HG03095 (cell line): ENCODE results near the gene GPR12.

ENCODE experiments used
- ATAC-seq: cut with Tn5 transposase; IDR thresholded peaks from one replicate; pipeline ENCODE4 v1.9.1; 2021; ENCODE audit warnings: moderate library complexity; ENCODE audit not compliant: unreplicated experiment

The GPR12 gene

GRCh38 chr13:26759907-26760831, at the start of gene GPR12:
Gene GPR12 (minus strand): TSS chr13:26760786. CDS start chr13:26759827, 959 bp downstream.
- no peak for ATAC-seq

- ATAC-seq: no peak
Observed at GRCh38 chr13:26810095-26810494, 49.5 kb upstream of the GPR12 start.

GRCh38 chr13:26806891-26807290, 46.3 kb upstream of the GPR12 start:
- ATAC-seq: no peak

GRCh38 chr13:26787961-26788360, 27.4 kb upstream of the GPR12 start:
- no peak for ATAC-seq

GRCh38 chr13:26786651-26787295, 26.2 kb upstream of the GPR12 start:
- no peak for ATAC-seq

GRCh38 chr13:26785838-26786630, 25.4 kb upstream of the GPR12 start:
- ATAC-seq: no peak

- no peak for ATAC-seq
Observed at GRCh38 chr13:26784704-26785639, 24.4 kb upstream of the GPR12 start.

- no peak for ATAC-seq
Observed at GRCh38 chr13:26780411-26780810, 19.8 kb upstream of the GPR12 start.

GRCh38 chr13:26779321-26779720, 18.7 kb upstream of the GPR12 start:
- no peak for ATAC-seq

GRCh38 chr13:26772531-26772930, 11.9 kb upstream of the GPR12 start:
- ATAC-seq: no peak

GRCh38 chr13:26771796-26772195, 11.2 kb upstream of the GPR12 start:
- ATAC-seq: no peak

- no peak for ATAC-seq
Observed at GRCh38 chr13:26762745-26763345, 2.3 kb upstream of the GPR12 start.

GRCh38 chr13:26760832-26761582, 421 bp upstream of the GPR12 start:
- ATAC-seq: no peak

- no peak for ATAC-seq
Observed at GRCh38 chr13:26759249-26759906, 1.2 kb downstream of the GPR12 start.

- ATAC-seq: no peak
Observed at GRCh38 chr13:26758496-26759157, 2.0 kb downstream of the GPR12 start.

GRCh38 chr13:26756961-26757360, 3.6 kb downstream of the GPR12 start:
- ATAC-seq: no peak

- ATAC-seq: no peak
Observed at GRCh38 chr13:26752671-26753070, 7.9 kb downstream of the GPR12 start.

GRCh38 chr13:26749905-26750304, 10.7 kb downstream of the GPR12 start:
- ATAC-seq: no peak
